ENCODE data around the gene GPR84.
"Not testable (repeated sequence)": the region's sequence is repeated elsewhere in the genome, so short reads cannot be mapped to it uniquely, and the experiment has no call there.

Gene GPR84

DNA sequence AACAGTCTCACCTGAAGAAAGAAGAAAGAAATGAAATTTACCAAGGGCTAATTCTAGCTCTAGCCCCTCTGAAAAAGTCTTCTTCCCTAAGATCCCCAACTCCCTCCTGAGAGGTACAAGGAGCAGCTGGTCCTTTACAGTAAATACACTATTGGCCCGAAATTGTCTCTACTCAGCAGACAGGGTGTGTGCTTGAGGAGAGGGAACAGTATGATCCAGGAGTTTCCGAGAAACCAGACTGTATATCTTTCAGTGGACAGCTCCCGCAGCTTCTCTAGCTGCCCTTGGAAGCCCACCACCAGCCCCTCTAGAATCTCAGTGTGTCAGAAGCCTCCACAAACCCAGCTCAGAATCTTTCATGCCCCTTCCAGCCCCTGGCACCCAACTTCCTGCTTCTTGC is 8.1 kb downstream of the GPR84 start:
- no peak for DNase-seq (ENCODE audit: low spot score)

DNA sequence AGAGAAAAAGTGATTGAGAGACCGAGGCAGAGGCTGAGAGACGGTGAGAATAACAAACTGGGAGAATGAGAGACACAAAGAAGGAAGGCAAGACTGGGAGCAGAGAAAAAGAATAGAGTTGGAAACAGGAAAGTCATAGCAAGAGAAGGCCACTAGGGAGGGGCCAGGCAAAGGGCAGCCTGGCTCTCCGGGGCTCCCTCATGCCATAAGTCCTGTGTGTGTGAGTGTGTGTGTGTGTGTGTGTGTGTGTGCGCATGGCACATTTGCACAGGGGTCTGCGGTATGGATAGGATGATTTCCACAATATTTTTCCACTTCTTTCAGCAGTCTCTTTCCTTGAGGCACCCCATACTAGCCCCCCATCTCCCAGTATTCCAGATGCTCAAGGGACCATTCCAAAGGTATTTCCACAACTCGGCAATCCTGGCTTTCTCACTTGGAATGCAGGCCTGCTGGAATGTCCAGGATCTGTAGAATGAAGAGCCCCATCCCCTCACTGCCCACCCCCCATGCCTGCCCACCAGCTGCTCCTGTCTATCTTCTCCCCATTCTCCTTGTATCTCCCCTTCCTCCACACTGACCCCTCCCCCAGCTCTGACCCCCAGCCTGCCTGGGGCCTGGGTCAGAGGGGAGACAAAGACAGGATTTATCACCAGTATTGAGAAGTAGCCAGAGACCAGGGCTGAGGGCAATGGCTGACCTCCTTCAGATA is 9.0 kb downstream of the GPR84 start:
- DNase-seq (ENCODE audit: low spot score): no peak

DNA sequence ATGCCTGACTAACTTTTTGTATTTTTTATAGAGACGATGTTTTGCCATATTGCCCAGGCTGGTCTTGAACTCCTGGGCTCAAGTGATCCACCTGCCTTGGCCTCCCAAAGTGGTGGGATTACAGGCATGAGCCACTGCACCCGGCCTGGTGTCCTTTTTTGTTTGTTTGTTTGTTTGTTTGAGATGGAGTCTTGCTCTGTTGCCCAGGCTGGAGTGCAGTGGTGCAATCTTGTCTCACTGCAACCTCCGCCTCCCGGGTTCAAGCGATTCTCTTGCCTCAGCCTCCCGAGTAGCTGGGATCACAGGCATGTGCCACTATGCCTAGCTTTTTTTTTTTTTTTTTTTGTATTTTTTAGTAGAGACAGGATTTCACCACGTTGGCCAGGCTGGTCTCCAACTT is 10.0 kb downstream of the GPR84 start:
- not testable (repeated sequence) for DNase-seq (ENCODE audit: low spot score)

DNA sequence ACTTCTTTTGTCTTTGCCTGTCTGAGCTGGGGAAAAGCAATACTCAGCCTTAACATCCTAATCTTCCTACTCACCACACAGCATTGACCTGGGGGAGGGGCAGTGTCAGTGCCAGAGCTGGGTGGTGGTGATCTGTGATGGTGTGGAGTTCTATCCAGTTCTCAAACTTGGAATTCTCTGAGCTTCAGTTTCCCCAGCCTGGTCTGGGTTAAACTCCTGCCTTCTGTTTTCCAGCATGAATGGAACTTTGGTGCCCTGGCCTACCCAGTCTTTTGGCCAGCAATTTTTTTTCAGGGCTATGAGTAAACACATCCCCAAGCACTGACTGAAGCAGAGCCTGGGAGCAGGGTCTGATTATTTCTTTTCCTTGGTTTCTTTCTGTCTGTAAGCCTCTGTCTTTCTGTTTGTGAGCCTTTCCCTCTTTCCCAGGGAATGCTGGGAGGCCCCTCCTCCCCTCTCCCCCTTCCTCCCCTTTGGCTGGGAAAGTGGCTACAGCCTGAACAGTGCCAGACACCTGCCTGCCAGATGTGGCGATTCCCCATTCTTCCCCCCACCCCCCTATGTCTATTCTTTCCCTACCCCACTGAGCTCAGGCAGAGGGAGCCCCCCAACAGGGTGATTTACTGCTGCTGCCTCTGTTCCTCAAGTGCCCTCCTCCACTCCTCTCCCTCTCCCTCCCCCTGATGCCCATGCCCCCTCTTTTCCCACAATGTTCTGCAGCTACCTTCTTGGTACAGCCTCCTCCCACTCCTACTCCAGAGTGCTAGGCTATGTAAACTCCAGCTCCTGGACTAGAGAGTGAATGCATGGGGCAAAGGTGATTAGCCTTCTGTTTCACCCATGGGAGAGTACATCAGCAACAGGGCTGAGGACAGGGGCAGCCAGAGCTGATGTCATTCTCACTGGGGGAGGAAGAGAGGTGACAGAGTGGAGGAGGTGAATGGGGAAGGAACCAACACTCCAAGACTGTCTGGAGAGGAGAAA is 11.1 kb downstream of the GPR84 start:
- no peak for DNase-seq (ENCODE audit: low spot score)

DNA sequence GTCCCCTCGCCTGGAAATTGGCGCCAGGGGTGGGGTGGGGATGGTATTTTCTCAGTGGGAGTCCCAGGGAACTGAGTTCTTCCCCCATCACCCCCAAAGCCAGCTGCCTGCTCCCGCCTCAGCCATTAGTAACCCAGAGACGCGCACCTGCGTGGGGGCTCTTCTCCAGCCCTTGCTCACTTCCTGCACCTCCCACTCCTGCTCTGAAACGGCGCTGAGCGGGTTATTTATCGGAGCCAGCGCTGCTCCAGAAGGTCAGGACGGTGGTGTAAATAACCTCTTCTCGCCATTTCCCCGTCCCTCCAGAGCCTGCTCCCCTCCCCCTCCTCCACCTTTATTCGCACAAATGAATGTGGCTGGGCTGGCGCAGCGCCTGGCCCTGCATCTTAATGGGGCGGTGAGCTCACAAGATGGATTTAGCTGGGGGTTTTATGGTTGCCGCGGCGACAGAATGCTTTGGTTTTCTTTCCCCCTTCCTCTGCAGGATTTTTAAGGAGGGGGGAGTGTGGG is 12.2 kb downstream of the GPR84 start:
- no peak for DNase-seq (ENCODE audit: low spot score)

DNA sequence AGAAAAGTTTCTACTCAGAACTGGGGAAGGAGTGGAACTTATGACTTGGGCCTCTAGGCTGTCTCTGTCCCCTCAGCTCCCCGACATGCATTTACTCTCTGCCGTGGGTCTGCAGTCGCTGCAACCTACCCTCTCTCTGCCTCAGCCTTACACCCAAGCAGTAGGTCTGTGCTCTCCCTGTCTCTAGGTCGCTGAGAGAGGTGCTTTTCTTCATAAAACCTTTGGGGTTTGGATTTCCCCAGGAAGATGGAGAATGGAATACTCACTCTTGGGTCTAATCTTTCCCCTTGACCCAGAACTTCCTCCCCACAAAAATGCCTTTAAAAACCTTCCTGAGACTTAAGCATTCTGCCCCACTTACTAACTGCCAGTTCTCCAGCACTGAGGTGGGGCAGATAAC is 12.9 kb downstream of the GPR84 start:
- no peak for DNase-seq (ENCODE audit: low spot score)

DNA sequence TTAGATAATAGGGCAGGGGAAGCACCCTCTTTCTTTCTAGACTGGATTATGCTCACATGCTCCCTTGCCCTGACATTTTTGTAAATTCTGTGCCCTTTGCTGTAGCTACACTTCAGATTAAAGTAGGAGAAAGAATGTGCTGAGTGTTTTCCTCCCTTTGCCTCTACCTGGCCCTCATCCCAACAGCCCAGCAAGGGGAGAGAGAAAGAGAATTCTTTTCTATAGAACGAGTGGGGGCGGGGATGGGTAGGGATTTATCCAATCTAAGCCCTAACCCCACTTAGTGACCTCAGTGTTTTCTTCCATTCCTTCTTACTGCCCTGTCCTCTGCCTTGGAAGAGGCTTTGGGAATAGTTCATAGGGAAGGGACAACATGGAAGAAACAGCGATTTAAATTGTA is 13.5 kb downstream of the GPR84 start:
- DNase-seq (ENCODE audit: low spot score): no peak

DNA sequence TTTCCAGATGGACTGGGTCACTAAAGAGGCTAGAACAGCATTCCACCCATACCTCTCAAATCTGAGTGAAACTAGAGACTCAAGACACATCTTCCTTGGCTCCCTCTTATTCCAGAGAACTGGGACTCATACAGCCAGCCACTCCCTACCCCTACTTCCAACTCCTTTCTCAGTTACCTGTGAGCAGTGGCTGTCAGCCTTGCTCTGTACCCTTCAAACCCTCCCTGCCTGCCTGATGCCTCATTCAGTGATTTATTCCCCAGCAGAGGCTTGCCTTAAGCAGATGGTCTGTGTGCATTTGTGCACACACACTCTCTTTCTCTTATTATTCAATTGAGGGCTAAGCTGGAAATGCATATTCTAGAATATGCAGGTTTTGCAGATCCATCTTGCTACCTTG is 14.6 kb downstream of the GPR84 start:
- DNase-seq (ENCODE audit: low spot score): no peak

DNA sequence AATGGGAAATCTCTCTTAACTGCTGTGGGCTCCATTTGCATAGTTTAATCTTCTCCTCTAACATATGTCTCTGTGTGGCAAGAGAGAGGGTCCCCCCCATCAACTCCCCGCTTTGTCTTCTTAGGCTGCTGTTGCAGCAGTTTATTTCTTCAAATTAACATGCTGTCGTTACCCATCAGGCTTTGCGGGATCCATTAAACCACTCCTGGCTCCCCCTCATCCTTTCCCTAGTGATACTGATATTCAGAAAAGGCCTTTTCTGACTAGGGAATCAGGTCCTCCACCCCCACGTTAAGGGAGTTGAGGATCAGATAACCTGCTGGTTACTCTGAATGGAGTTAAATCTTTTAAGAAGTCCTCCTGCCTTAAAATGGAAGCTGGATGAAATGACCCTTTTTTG is 15.2 kb downstream of the GPR84 start:
- no peak for DNase-seq (ENCODE audit: low spot score)

DNA sequence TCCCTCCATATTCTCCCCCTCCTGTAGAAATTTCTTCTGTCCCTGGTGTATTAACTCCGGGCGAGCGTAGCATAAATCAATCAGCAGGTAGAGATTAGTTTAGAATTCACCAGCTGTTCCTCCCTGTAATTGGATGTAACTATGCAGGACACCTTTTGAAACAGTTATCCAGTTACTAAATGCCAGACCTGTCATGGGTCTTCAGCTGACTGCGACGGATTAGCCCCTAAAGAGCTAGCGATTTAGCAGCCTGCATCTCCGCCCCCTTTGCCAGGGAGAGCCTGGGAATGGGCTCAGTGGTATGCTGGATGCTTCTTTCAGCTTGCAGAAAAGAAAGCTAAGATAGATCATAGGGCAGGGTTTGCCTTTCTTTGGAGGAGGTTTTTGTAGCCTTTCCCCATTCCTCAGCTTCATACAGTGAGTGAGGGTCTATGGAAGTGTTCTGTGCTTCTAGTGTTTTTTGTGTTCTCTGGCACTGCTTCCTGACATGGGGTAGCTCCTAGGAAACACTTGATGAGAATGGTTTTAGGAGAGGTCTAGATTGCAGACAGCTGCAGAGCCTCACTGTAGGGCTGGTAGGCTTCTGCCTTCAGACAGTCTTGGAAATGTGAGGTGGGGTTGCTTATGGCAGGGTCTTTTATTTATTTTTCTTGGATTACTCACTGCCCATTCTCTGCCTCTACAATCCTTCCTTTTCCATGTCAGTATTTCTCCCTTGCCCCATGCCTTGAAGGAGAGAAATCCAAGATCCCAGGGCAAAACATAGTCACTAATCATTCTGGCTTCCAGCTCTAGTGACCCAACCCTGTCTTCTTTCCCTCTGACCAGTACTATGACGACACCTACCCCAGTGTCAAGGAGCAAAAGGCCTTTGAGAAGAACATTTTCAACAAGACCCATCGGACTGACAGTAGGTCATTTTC is 22.6 kb downstream of the GPR84 start:
- no peak for DNase-seq (ENCODE audit: low spot score)

DNA sequence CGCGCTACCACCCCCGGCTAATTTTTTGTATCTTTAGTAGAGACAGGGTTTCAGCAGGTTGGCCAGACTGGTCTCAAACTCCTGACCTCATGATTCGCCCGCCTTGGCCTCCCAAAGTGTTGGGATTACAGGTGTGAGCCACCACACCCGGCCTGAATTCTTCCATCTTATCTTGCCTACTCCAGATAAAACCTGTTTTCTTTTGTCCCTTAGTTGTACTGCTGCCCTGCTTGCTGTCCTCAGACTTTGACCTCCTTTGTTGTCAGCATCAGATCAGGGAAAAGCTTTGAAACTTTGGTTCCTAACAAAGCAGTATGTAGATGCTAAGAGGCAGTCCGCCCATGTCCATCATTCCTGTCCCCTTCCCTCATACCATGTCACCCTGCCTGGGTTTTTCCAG is 23.4 kb downstream of the GPR84 start:
- no peak for DNase-seq (ENCODE audit: low spot score)

DNA sequence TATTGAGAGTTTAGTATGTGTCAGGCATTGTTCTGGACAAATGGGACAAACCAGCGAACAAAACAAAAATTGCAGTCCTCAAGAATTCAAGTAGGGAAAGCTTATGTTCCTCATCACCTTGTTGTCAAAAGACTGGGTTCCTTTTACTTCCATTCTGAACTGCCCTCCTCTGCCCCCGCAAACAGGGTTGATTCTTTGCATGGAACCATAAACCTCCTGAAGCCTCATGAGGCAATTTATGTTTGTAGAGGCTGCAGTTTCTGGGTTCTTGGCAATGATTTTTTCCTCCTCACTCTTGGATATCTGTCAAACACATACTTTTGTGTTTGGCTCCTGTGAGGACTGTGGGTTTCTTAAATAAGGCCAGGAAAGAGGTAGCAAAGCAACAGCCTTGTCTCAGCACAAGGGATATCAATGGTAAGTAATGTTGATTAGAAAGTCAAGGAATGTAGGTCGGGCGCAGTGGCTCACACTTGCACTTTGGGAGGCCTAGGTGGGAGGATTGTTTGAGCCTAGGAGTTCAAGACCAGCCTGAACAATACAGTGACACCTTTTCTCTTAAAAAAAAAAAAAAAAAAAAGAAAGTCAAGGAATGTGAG is 25.5 kb downstream of the GPR84 start:
- no peak for DNase-seq (ENCODE audit: low spot score)

DNA sequence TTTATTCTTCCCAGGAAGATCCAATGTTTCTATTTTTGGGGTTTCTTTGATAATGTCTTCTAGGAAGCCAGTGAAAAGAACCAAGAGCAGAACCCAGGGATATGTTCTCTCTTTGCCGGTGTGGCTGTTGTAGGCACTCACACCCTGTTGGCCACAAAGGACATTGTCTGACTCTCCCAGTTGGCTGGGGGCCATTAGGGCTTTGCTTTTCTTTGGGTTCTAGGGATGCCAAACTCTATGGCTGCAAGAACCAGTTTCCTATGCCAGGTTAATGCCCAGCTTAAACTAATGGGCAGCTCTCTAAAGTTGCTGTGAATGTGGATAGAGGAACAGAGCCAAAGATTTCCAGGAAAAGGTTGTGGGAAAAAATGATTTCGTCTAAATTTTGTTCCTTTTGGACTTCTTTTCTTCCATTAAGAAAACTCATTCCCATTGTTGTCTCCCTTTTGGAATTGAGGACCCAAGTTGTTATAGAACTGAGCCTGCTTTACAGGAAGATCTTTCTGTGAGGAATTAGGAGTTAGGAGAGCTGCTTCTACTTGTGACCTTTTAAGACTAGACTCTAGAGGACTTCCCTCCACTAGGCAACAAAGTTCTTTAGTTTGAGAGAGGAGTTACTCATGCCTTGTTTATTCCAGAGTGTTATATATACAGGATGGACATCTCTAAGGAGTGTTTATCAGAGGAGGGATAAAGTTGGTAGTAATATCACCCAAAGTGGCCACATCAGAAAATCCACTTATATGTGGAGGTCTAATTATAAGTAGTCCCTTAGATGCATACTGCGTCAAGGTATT is 26.2 kb downstream of the GPR84 start:
- DNase-seq (ENCODE audit: low spot score): no peak

DNA sequence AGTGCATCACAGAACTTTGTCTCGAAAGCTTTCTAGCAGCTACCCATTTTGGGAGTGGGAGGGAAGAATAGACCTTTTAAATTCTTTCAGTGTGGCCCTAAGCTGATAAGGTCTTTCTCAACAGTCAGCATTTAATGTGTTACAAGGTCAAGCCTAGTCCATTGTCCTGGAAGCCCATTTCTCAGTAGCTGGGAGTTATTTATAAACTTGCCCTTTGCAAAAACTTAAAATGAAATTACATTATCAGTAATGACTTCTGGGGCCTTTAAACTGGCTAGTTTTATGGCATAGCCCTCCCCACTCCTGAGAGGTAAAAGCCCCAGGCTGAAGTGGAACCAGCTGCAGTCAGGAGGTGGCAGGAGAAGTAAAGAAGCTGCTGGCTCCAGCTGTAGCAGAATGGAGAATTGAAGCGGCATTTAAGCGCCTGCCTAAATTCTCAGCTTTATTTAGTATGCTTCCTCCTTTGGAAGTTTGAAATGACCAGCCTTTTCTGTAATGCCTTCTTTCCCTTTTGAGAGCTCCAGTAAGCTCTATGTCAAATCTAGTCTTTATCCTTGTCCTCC is 26.9 kb downstream of the GPR84 start:
- no peak for DNase-seq (ENCODE audit: low spot score)

DNA sequence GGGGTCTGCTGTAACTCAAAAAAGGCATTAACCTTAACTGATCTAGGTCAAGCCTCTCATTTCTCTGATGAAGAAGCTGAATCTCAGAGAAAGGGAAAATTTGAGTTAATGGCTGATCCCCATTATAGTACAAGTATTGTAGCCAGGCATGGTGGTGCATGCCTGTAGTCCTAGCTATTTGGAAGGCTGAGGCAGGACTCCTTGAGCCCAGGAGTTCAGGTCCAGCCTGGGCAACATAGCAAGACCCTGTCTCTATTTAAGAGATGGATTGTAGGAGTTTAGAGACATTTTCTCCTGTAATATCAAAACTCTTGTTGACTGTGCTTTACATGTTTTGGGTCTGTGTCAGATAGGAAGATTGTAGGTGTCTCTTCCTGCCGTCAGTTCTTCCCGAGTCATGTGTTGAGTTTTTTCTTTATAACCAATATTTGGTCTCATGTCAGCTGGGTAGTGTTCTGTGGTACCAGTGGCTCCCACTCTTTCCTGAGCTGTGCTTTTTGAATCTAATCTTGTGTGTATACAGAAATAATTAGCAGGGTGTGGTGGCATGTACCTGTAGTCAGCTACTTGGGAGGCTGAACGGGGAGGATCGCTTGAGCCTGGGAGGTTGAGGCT is 30.8 kb downstream of the GPR84 start:
- no peak for DNase-seq (ENCODE audit: low spot score)

DNA sequence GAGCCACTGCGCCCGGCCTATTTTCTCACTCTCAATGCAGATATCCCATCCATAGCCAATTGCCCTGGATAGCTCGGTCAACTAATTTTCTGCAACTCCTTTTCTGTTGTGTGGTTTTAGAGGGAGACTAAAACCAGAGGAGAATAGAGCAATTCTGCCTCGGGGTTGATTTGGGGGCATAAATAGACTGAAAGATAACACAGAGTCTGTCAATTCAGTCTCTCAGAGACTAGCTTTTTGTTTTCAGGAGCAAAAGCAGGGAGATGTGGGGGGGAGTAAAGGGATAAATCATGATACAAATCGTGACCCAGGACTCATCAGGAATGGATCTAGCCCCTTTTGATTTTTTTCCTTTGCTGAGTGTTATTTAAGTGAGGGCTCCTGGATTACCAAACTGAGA is 32.8 kb downstream of the GPR84 start:
- no peak for DNase-seq (ENCODE audit: low spot score)

DNA sequence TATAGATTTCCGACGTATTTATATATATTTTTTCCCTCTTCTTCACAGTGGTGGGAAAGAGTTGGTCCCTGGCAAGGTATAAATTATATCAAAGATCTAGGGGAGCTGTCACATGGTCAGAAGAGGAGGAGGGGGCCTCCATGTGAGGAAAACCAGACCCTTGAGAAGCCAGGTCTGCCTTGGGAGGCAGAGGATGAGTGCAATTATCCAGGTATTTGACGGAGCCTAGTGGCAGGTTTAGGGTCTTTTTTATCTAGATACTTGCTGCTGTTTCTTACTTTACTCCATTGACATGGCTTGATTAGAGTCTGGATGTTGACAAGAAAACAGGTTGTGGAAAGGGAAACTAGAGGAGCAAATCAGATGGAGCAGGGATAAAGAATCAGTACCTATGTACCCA is 33.8 kb downstream of the GPR84 start:
- DNase-seq (ENCODE audit: low spot score): no peak

DNA sequence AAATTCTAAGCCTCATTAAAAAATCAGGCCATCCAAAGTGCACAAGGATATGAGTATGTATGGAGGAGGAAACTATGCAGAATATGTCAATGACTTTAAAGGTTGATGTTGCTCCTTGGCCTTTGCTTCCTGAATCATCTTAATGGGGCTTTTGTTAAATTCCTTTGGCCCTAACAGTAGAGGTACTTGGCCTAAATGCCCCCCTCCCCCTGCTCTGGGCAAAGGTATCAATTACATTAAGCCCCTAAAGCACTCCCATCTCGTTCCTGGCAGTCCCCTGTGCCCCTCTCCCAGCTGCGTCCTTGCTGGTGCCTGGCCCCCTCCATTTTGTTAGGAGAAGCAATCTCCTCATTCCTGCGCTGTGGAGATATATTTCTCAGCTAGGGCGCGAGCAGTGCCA is 34.5 kb downstream of the GPR84 start:
- DNase-seq (ENCODE audit: low spot score): no peak

DNA sequence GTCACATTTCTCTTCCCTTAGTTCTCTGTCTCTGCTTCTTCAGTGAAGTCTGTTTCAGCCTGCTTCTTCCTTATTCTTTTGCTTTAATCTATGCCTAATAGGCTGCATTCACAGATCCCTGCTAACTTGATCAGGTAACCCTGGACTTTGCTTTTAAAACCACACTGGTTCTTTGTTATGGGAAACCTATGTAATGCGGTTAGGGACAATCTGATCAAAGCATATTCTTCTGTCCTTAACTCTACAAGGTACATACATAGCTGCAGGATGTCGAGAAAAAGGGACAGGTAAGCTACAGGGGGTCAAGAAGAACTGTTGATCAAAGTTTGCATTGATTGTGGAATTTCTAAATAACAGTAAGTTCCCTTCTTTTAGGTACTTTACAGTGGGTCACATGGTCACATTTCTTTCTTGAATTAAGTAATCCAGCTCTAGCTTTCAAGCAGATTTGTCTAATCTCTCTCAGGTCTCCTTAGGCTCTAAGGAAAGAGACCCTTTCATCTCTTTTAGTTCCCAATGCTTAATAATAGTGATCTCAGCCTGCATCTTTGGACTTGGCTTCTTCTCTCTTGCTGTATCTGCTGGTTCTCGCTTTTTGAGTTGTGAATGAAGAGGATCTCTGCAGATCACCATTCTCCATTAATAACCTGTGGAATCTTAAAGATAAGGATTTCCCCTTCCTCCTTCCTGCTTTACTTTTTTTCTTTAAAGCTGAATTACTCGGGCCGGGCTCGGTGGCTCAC is 35.5 kb downstream of the GPR84 start:
- DNase-seq (ENCODE audit: low spot score): no peak
